Transverse colon (tissue), 4 donors: Measurements from ENCODE around the gene RPS19BP1. TPM values are rescaled to one million over a fixed set of nuclear protein-coding genes. Genes with fewer than 3 reads are reported as not detected.
A peak's percentile ranks its signal among the peaks of the same experiment; 100 is the strongest.

Experiments used
- DNase-seq: peaks from one replicate; pipeline ENCODE4 v3.0.0-alpha.2; 2019
- H3K27ac ChIP-seq, 4 donors: fragments of 200-600 bp; sonication (generic); 2 replicates each; pipeline ENCODE4 v1.5.1; 2016 to 2018; ENCODE audit warnings: inconsistent platforms in 4 of 4
- H3K27me3 ChIP-seq: fragments of 200-600 bp; sonication (generic); 2 replicates; pipeline ENCODE4 v1.5.1; 2017; ENCODE audit warnings: inconsistent platforms
- H3K36me3 ChIP-seq, 4 donors: fragments of 200-600 bp; sonication (generic); 2 replicates each; pipeline ENCODE4 v1.5.1; 2017 to 2019; ENCODE audit warnings: inconsistent platforms in 4 of 4
- H3K4me1 ChIP-seq, 4 donors: fragments of 200-600 bp; sonication (generic); 2 replicates each; pipeline ENCODE4 v1.5.1; 2017 to 2020; ENCODE audit warnings: inconsistent platforms in 4 of 4
- H3K4me3 ChIP-seq, 4 donors: fragments of 200-600 bp; sonication (generic); 1 replicate in 1 of 4; 2 replicates in 3 of 4; pipeline versions ENCODE4 v1.5.1 to v1.6.1; 2017 to 2019; ENCODE audit warnings: inconsistent platforms in 4 of 4
- H3K9me3 ChIP-seq, 2 donors: fragments of 200-600 bp; sonication (generic); 2 replicates each; pipeline ENCODE4 v1.5.1; 2017 to 2019; ENCODE audit warnings: inconsistent platforms in 2 of 2
- EP300 ChIP-seq: sonication (generic); formaldehyde crosslinking; IDR thresholded peaks from one replicate; pipeline ENCODE4 v1.6.1; 2017; ENCODE audit warnings: antibody characterized with exemption, low read depth
- POLR2A ChIP-seq: fragments of 450-650 bp; IDR thresholded peaks from one replicate; pipeline ENCODE4 v1.6.1; 2016; ENCODE audit warnings: antibody characterized with exemption, mild to moderate bottlenecking, moderate library complexity
- POLR2AphosphoS5 ChIP-seq, 3 donors: sonication (generic); formaldehyde crosslinking; IDR thresholded peaks; one replicate each; pipeline ENCODE4 v1.6.1; 2016; ENCODE audit warnings: antibody characterized with exemption in 3 of 3
- whole genome bisulfite sequencing, 2 donors: methylation state at CpG; one replicate each; pipeline ENCODE4 v1.1.5; 2018; ENCODE audit warnings: low coverage in 1 of 2; 5-methylcytosine and 5-hydroxymethylcytosine counted together
- in situ Hi-C, 4 donors: fragments of 200-750 bp; cut with MboI; loops; one replicate each; pipeline versions ENCODE4 v1.15.0 to v1.15.1; 2017; ENCODE audit warnings: low sequenced_read_pairs in 3 of 4, low pct_ligation_motif_present in 1 of 4, low pct_unique_long_range_greater_than_20kb in 1 of 4
- intact Hi-C: fragments of 100-400 bp; cut with DNase I; formaldehyde crosslinking; loops from one replicate; pipeline ENCODE4 v1.15.1; 2023; ENCODE audit warnings: low total_unique reads
- total RNA-seq, 4 donors: library from RNA; depleted of rRNA; stranded (reverse); fragments of >200 nt; gene quantifications; one replicate each; pipeline ENCODE4 v1.1.0, GENCODE V29; 2016
- TF ChIP-seq, protein P1 (sequence below), 5 experiments: fragments of 200-600 bp in 3 of 5; fragments of 450-650 bp in 2 of 5; sonication (generic) in 3 of 5; IDR thresholded peaks; 1 replicate in 2 of 5; 2 replicates in 3 of 5; pipeline ENCODE4 v1.5.1; 2016 to 2017; ENCODE audit warnings: antibody characterized with exemption in 5 of 5, inconsistent platforms in 3 of 5, mild to moderate bottlenecking in 2 of 5, moderate library complexity in 1 of 5

Gene RPS19BP1
- total RNA-seq, 4 donors from 2014 or later, result 20.5 to 153 (median 97.8) TPM

- no peak for TF ChIP-seq EP300
- TF ChIP-seq POLR2AphosphoS5 (IDR thresholded peaks at IDR 0.05), result no peak
- TF ChIP-seq POLR2A, result no peak
- TF ChIP-seq, protein P1, sequence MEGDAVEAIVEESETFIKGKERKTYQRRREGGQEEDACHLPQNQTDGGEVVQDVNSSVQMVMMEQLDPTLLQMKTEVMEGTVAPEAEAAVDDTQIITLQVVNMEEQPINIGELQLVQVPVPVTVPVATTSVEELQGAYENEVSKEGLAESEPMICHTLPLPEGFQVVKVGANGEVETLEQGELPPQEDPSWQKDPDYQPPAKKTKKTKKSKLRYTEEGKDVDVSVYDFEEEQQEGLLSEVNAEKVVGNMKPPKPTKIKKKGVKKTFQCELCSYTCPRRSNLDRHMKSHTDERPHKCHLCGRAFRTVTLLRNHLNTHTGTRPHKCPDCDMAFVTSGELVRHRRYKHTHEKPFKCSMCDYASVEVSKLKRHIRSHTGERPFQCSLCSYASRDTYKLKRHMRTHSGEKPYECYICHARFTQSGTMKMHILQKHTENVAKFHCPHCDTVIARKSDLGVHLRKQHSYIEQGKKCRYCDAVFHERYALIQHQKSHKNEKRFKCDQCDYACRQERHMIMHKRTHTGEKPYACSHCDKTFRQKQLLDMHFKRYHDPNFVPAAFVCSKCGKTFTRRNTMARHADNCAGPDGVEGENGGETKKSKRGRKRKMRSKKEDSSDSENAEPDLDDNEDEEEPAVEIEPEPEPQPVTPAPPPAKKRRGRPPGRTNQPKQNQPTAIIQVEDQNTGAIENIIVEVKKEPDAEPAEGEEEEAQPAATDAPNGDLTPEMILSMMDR (IDR thresholded peaks at IDR 0.05), result no peak
- no peak overlapping the region for H3K4me3 ChIP-seq
- no peak for DNase-seq
- H3K4me1 ChIP-seq, result peaks cover 15 to 34% (median 30%) of the 10 kb centered on the region in 4 donors
- intact Hi-C loops, result loop anchor here (10.0 kb wide), 1 partner anchor 113 kb away; no protein-coding TSS in a partner anchor
- no peaks in the 10 kb centered on the region for H3K27me3 ChIP-seq
- 72 to 73% methylated on average over 2 to 5 of the region's 5 CpGs for WGBS, 2 donors
- no peaks in the 10 kb centered on the region for H3K9me3 ChIP-seq
- peaks cover 0 to 39% (median 19%) of the 10 kb centered on the region in 4 donors for H3K36me3 ChIP-seq
- H3K27ac ChIP-seq, result peak overlapping the region; percentile 96 to 100 (median 100)
- in situ Hi-C loops, result no loop called here
Measured at GRCh38 chr22:39518144-39518786, 14.3 kb downstream of the RPS19BP1 start.

DNA sequence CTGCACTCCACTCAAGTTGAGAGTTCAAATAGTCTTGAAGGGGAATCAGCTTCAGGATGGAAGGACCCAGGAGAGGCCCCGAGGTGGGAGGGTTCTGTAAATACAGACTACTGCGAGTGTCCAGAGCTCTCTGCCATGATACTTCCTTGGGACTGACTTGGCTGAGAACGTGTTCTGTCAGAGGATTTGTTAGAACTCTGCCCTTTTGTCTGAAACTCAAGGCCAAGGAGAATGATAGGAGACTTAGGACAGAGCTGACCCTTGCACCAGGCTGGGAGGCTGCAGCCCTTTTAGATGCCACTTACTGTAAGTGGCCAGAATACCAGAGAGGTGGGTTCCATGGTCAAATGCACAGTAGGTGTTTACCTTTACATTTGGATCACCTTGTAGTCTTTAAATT, 15.1 kb downstream of the RPS19BP1 start:
- WGBS, 2 donors, result 82 to 88% methylated on average over 2 to 3 of the region's 3 CpGs
- in situ Hi-C loops, result no loop called here
- peaks cover 12 to 26% (median 22%) of the 10 kb centered on the region in 4 donors for H3K4me1 ChIP-seq

DNA sequence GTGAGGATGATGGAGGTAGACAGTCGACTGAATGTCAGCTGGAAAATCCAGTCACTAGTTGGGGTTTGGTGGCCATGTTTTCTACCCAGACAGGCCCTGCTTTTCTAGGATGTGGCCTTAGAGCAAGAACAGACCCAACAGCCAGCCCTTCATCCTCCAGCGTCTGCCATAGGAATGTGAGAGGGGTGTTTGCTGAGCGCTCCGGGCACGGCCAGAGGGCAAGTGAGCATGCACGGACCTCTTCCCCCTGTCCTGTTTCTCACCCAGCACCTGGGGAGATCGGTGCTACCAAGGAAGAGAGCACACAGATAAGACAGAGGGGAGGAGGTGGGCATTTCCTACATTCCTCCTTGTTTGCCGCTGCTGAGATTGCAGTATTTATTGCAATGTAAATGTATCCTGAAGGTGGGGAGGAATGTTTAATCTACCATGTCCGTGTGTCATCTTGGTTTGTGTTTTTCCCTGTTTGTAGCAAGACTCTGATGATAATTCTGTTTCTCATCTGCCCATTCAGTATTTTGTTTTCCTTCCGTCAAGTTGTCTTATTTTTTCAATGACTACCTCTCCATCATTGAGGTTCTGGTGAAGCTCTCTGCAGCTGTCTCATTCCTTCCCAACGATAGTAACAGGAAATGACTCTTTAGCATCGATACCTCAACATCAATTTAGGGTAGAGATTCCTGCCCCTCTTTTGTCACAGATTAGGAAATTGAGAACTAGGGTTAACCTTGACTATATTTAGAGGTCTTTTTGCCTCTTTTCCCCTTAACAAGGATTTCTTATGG, 17.1 kb downstream of the RPS19BP1 start:
- in situ Hi-C loops (no loop called here), intact Hi-C loops (loop anchor here (10.0 kb wide), 1 partner anchor 111 kb away; no protein-coding TSS in a partner anchor)
- peaks cover 5 to 15% (median 11%) of the 10 kb centered on the region in 4 donors for H3K4me1 ChIP-seq
- 84 to 85% methylated on average over 5 to 12 of the region's 12 CpGs for WGBS, 2 donors
- no peaks in the 10 kb centered on the region for H3K9me3 ChIP-seq
- H3K27ac ChIP-seq, result no peak overlapping the region
- DNase-seq, result no peak
- no peak overlapping the region for H3K4me3 ChIP-seq
- TF ChIP-seq EP300, result no peak
- TF ChIP-seq, protein P1 (IDR thresholded peaks at IDR 0.05), result no peak
- no peak for TF ChIP-seq POLR2AphosphoS5 (IDR thresholded peaks at IDR 0.05)
- no peak for TF ChIP-seq POLR2A
- H3K36me3 ChIP-seq, result peaks cover 0 to 51% (median 24%) of the 10 kb centered on the region in 4 donors
- no peaks in the 10 kb centered on the region for H3K27me3 ChIP-seq

More for the DNA sequence above, 15.1 kb downstream of the RPS19BP1 start:
- TF ChIP-seq, protein P1 (IDR thresholded peaks at IDR 0.05), result no peak
- TF ChIP-seq POLR2AphosphoS5 (IDR thresholded peaks at IDR 0.05) (no peak), POLR2A (no peak), EP300 (no peak)
- no peak for DNase-seq
- H3K27ac ChIP-seq, result no peak overlapping the region
- intact Hi-C loops, result loop anchor here (10.0 kb wide), 1 partner anchor 113 kb away; no protein-coding TSS in a partner anchor
- no peak overlapping the region for H3K4me3 ChIP-seq
- no peaks in the 10 kb centered on the region for H3K27me3 ChIP-seq
- peaks cover 0 to 46% (median 22%) of the 10 kb centered on the region in 4 donors for H3K36me3 ChIP-seq
- no peaks in the 10 kb centered on the region for H3K9me3 ChIP-seq

DNA sequence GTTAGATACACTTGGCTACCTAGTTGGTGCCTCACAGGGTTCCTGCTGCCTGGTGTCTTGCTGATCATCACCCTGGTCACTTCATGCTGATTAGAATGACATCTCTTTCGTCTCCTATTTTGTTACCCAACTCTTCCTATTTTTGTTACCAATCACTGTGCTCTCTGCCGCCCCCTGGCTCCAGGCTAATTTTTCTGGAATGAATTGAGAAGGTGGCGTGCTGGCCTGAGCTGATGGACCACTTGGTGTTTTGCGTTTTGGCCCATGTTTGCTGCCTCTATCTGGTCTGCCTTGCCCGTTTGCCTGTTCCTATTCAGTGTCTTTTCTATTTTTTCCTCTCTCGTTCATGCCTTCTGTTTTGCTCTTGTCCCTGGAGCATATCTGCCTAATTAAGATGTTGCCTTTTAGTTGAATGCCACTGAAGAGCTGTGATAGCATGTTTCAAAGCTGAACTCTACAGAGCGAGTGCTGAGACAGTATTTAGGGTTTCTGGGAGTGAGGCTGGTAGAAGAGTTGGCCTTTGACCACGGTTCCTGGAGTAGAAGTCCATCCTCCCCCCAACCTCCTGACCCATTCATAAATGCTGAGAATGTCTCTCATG, 18.1 kb downstream of the RPS19BP1 start:
- Histone ChIP-seq H3K36me3 (peaks cover 0 to 58% (median 29%) of the 10 kb centered on the region in 4 donors), H3K4me3 (no peak overlapping the region), H3K9me3 (no peaks in the 10 kb centered on the region), H3K27me3 (no peaks in the 10 kb centered on the region), H3K4me1 (peaks cover 5 to 15% (median 11%) of the 10 kb centered on the region in 4 donors), H3K27ac (no peak overlapping the region)
- intact Hi-C loops, result loop anchor here (10.0 kb wide), 1 partner anchor 110 kb away; no protein-coding TSS in a partner anchor
- 5 to 45% methylated on average over 2 to 8 of the region's 8 CpGs for WGBS, 2 donors
- in situ Hi-C loops, result no loop called here
- TF ChIP-seq POLR2A, result no peak
- TF ChIP-seq, protein P1 (IDR thresholded peaks at IDR 0.05), result peak; percentile 63 to 73 (median 69)
- no peak for TF ChIP-seq EP300
- TF ChIP-seq POLR2AphosphoS5 (IDR thresholded peaks at IDR 0.05), result no peak
- peak; percentile 57 for DNase-seq
